HG02571 (cell line): Measurements from ENCODE around the gene OMA1.

ENCODE experiments used
- ATAC-seq: cut with Tn5 transposase; IDR thresholded peaks from one replicate; pipeline ENCODE4 v1.9.1; 2021; ENCODE audit warnings: mild to moderate bottlenecking, moderate library complexity; ENCODE audit not compliant: unreplicated experiment

OMA1 gene

DNA sequence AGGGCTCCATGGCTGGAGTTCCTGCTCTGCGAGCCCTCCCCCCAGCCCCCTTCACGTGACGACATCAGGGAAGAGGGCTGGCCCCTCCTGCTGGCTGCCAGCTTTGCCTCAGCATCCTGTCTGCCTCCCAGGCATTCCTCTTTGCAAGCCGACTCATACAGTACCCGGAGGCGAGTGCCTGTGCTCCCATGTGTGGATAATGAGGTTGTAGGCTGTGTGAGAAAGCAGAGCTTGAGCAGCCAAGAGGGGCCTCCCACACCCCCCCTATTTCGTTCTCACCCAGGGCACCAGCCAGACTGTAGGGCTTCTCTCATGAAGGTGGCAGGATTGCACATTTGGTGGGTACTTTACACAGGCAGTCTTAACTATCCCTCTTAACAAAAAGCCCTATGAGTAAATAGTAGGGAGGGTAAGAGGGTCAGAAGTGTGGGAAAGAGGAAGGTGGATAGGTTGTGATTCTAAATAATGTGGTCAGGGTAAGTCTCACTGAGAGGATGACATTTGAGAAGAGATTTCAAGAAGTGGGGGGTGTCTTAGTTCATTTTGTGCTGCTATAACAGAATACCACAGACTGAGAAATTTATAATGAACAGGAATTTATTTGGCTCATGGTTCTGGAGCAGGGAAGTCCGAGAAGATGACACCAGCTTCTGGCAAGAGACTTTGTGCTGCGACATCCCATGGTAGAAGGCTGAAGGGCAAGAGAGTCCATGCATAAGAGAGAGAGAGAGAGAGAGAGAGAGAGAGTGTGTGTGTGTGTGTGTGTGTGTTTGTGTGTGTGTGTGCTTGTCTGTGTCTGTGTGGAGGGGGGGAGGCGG, 113.5 kb downstream of the OMA1 start:
- ATAC-seq = no peak

GRCh38 chr1:58431901-58432620, 114.5 kb downstream of the OMA1 start:
- no peak for ATAC-seq
